NCI-H345 treated with DMSO at 0.1 percent for 48 hours (cell line): Measurements from ENCODE around the gene CT45A6.
"Not testable (repeated sequence)": the region's sequence is repeated elsewhere in the genome, so short reads cannot be mapped to it uniquely, and the experiment has no call there.

Experiments used
- DNase-seq: peaks from one replicate; lab custom pipeline; 2025; ENCODE audit not compliant: unreplicated experiment; lab: John Stamatoyannopoulos, UW

The CT45A6 gene

GRCh38 chrX:135802687-135803086 is at the start of gene CT45A6:
CT45A6 (minus strand) TSS chrX:135802787; CDS start chrX:135798993, 3,794 bp downstream.
- not testable (repeated sequence) for DNase-seq

GRCh38 chrX:135837180-135837579 is 34.6 kb upstream of the CT45A6 start, which contains the start of gene CT45A7:
CT45A7 (minus strand) TSS chrX:135837280; CDS start chrX:135833533, 3,747 bp downstream.
- DNase-seq: not testable (repeated sequence)

- DNase-seq: not testable (repeated sequence)
These were observed 17.3 kb upstream of the CT45A6 start, which contains the start of gene CT45A2 for GRCh38 chrX:135819912-135820311. CT45A2 (minus strand) TSS chrX:135820012; CDS start chrX:135816265, 3,747 bp downstream.

- not testable (repeated sequence) for DNase-seq
These were observed 17.2 kb downstream of the CT45A6 start, which contains the start of gene CT45A5 for GRCh38 chrX:135785403-135785802. CT45A5 (minus strand) TSS chrX:135785503; CDS start chrX:135781729, 3,774 bp downstream.

- not testable (repeated sequence) for DNase-seq
These were observed 34.5 kb downstream of the CT45A6 start, which contains the start of gene CT45A3 for GRCh38 chrX:135768091-135768490. CT45A3 (minus strand) TSS chrX:135768191; CDS start chrX:135764444, 3,747 bp downstream.

GRCh38 chrX:135744739-135745138 is 57.8 kb downstream of the CT45A6 start:
- DNase-seq: not testable (repeated sequence)
